RWPE1 (cell line): ENCODE results near the gene DNAJB9.
"Not testable (repeated sequence)": the region's sequence is repeated elsewhere in the genome, so short reads cannot be mapped to it uniquely, and the experiment has no call there.

Experiments
- CTCF ChIA-PET: fragments of 350-600 bp; sonication (Branson Sonifier 250); formaldehyde crosslinking; extraction: SDS; loops from one replicate; lab custom pipeline; 2021; lab: Yijun Ruan, JAX
- POLR2A ChIA-PET: fragments of 400-600 bp; formaldehyde crosslinking; extraction: SDS; loops from one replicate; lab custom pipeline; 2020; ENCODE audit warnings: antibody characterized with exemption; ENCODE audit not compliant: low non-redundant PET; lab: Yijun Ruan, JAX
- DNase-seq: peaks from one replicate; pipeline ENCODE4 v3.0.0; 2012; ENCODE audit warnings: low spot score
- H3K27ac ChIP-seq: fragments of 450-650 bp; 2 replicates; pipeline ENCODE4 v1.5.1; 2017
- TF ChIP-seq, protein P1 (sequence below): fragments of 450-650 bp; conservative IDR thresholded peaks from 2 replicates; pipeline ENCODE4 v1.5.1; 2017; ENCODE audit warnings: low read depth, mild to moderate bottlenecking

Gene DNAJB9

GRCh38 chr7:108541478-108541877, 28.2 kb upstream of the DNAJB9 start:
- H3K27ac ChIP-seq: no peak overlapping the region
- TF ChIP-seq, protein P1, sequence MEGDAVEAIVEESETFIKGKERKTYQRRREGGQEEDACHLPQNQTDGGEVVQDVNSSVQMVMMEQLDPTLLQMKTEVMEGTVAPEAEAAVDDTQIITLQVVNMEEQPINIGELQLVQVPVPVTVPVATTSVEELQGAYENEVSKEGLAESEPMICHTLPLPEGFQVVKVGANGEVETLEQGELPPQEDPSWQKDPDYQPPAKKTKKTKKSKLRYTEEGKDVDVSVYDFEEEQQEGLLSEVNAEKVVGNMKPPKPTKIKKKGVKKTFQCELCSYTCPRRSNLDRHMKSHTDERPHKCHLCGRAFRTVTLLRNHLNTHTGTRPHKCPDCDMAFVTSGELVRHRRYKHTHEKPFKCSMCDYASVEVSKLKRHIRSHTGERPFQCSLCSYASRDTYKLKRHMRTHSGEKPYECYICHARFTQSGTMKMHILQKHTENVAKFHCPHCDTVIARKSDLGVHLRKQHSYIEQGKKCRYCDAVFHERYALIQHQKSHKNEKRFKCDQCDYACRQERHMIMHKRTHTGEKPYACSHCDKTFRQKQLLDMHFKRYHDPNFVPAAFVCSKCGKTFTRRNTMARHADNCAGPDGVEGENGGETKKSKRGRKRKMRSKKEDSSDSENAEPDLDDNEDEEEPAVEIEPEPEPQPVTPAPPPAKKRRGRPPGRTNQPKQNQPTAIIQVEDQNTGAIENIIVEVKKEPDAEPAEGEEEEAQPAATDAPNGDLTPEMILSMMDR: no peak
- ChIA-PET POLR2A (no interaction called here), CTCF (interaction anchor here (0.6 kb wide), 1 partner anchor 35 kb away, joined by 3 read pairs; no protein-coding TSS in a partner anchor)
- DNase-seq: no peak

- POLR2A ChIA-PET, DNase-seq, H3K27ac ChIP-seq: not testable (repeated sequence)
- CTCF ChIA-PET: interaction anchor here (0.6 to 0.7 kb wide), 3 partner anchors 12 to 360 kb away, joined by 3 to 4 read pairs (median 3); no protein-coding TSS in a partner anchor
Measured at GRCh38 chr7:108548141-108548896, 21.4 kb upstream of the DNAJB9 start.

DNA sequence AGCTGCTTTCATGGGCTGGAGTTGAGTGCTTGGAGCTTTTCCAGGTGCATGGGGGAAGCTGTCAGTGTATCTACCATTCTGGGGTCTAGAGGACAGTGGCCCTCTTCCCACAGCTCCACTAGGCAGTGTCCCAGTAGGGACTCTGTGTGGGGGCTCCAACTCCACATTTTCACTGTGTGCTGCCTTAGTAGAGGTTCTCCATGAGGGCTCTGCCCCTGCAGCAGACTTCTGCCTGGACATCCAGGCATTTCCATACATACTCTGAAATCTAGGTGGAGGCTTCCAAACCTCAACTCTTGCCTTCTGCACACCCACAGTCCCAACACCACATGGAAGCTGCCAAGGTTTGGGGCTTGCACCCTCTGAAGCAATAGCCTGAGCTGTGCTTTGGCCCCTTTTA, 13.0 kb upstream of the DNAJB9 start:
- DNase-seq, H3K27ac ChIP-seq, POLR2A ChIA-PET, CTCF ChIA-PET: not testable (repeated sequence)

DNA sequence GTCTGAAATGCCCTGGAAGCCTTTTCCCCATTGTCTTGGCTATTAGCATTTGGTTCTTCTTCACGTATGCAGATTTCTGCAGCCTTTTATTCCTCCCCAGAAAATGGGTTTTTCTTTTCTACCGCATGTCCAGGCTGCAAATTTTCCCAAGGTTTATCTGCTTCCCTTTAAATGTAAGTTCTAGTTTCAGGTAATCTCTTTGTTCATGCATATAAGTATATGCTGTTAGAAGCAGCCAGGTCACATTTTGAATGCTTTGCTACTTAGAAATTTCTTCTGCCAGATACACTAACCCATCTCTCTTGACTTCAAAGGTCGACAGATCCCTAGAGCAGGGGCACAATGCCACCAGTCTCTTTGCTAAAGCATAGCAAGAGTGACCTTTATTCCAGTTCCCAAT, 12.5 kb upstream of the DNAJB9 start:
- CTCF ChIA-PET: no interaction called here

DNA sequence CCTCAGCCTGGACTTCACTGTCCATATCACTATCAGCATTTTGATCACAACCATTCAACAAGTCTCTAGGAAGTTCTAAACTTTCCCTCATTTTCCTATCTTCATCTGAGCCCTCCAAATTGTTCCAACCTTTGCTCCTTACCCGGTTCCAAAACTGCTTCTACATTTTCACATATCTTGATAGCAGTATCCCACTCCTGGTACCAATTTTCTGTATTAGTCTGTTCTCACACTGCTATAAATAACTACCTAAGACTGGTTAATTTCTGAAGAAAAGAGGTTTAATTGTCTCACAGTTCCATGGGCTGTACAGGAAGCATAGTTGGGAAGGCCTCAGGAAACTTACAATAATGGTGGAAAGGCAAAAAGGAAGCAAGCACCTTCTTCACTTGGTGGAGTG, 12.1 kb upstream of the DNAJB9 start:
- CTCF ChIA-PET: no interaction called here
- H3K27ac ChIP-seq: no peak overlapping the region
- TF ChIP-seq, protein P1: no peak
- POLR2A ChIA-PET: no interaction called here
- DNase-seq: no peak

More for the DNA sequence above, 12.5 kb upstream of the DNAJB9 start:
- POLR2A ChIA-PET: no interaction called here
- no peak overlapping the region for H3K27ac ChIP-seq
- DNase-seq: no peak
- TF ChIP-seq, protein P1: no peak

- ChIA-PET CTCF (no interaction called here), POLR2A (no interaction called here)
- H3K27ac ChIP-seq: no peak overlapping the region
- TF ChIP-seq, protein P1: no peak
- no peak for DNase-seq
Measured at GRCh38 chr7:108559253-108559652, 10.4 kb upstream of the DNAJB9 start.

DNA sequence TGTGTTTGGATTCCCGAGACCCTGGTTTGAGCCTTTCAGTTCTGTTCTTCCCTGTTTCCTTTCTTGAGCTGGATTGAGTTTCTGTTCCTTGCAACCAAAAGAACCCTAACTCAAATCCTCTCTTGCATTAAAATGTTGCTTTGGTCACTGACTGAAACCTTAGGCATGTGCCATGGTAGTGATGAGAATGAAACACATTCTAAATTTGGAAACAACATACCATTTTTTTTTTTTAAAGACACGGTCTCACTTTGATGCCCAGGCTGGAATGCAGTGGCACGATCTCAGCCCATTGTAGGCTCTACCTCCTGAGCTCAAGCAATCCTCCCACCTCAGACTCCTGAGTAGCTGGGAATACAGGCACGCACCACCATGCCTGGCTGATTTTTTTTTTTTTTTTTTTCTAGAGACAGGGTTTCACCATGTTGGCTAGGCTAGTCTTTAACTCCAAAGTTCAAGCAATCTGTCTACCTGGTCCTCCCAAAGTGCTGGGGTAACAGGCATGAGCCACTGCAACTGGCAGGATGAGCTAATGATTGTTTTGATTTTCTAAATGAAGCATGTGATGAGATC, 8.5 kb upstream of the DNAJB9 start:
- no peak for DNase-seq
- ChIA-PET CTCF (no interaction called here), POLR2A (interaction anchor here (0.7 kb wide), 1 partner anchor 209 kb away, joined by 4 read pairs; no protein-coding TSS in a partner anchor)
- TF ChIP-seq, protein P1: no peak
- H3K27ac ChIP-seq: no peak overlapping the region
